Endometrial microvascular endothelial cells (primary cell): ENCODE measurements around the gene FAM221B. TPM values are rescaled to one million over a fixed set of nuclear protein-coding genes. Genes with fewer than 3 reads are reported as not detected.

Experiments used
- in situ Hi-C: cut with HindIII; loops from 2 replicates; pipeline ENCODE4 v1.10.0; 2017; ENCODE audit warnings: low sequenced_read_pairs, low pct_unique_long_range_greater_than_20kb; ENCODE audit errors: inconsistent ontology term
- total RNA-seq: library from RNA; depleted of rRNA; stranded (reverse); fragments of >200 nt; gene quantifications from one replicate; pipeline ENCODE4 v1.2.3, GENCODE V29; 2015; ENCODE audit errors: inconsistent ontology term

Gene FAM221B
- total RNA-seq, 1 donor from 2014 or later = not detected

- in situ Hi-C loops = loop anchor here (10.0 kb wide), 1 partner anchor 85 kb away; the partner anchor contains the start of genes GBA2 and RGP1
These were observed 1.2 kb upstream of the FAM221B start for GRCh38 chr9:35829764-35830096.

- in situ Hi-C loops = loop anchor here (10.0 kb wide), 1 partner anchor 84 kb away; the partner anchor contains the start of genes GBA2 and RGP1
These were observed 692 bp upstream of the FAM221B start, which contains the start of gene TMEM8B for GRCh38 chr9:35829084-35829763. TSS of gene TMEM8B (plus strand) at chr9:35829228. CDS start at chr9:35829448, 220 bp downstream.

GRCh38 chr9:35827486-35827885, 1.0 kb downstream of the FAM221B start:
- in situ Hi-C loops = loop anchor here (10.0 kb wide), 1 partner anchor 83 kb away; the partner anchor contains the start of genes GBA2 and RGP1

- in situ Hi-C loops = loop anchor here (10.0 kb wide), 1 partner anchor 81 kb away; the partner anchor contains the start of genes GBA2 and RGP1
These were observed 2.3 kb downstream of the FAM221B start for GRCh38 chr9:35826071-35826701.

- in situ Hi-C loops = loop anchor here (10.0 kb wide), 1 partner anchor 78 kb away; the partner anchor contains the start of genes GBA2 and RGP1
These were observed 5.6 kb downstream of the FAM221B start for GRCh38 chr9:35822926-35823325.

GRCh38 chr9:35820076-35820475, 8.5 kb downstream of the FAM221B start:
- in situ Hi-C loops = loop anchor here (10.0 kb wide), 1 partner anchor 75 kb away; the partner anchor contains the start of genes GBA2 and RGP1

GRCh38 chr9:35818341-35818740, 10.2 kb downstream of the FAM221B start:
- in situ Hi-C loops = loop anchor here (10.0 kb wide), 1 partner anchor 46 kb away; no protein-coding TSS in a partner anchor

GRCh38 chr9:35816708-35817107, 11.8 kb downstream of the FAM221B start:
- in situ Hi-C loops = loop anchor here (10.0 kb wide), 1 partner anchor 48 kb away; no protein-coding TSS in a partner anchor

- in situ Hi-C loops = loop anchor here (10.0 kb wide), 1 partner anchor 50 kb away; no protein-coding TSS in a partner anchor
These were observed 13.5 kb downstream of the FAM221B start, which contains the start of gene HINT2 for GRCh38 chr9:35814841-35815543. TSS of gene HINT2 (minus strand) at chr9:35815042. CDS start at chr9:35814979, 63 bp downstream.

GRCh38 chr9:35814106-35814840, 14.3 kb downstream of the FAM221B start:
- in situ Hi-C loops = loop anchor here (10.0 kb wide), 1 partner anchor 51 kb away; no protein-coding TSS in a partner anchor

- in situ Hi-C loops = loop anchor here (10.0 kb wide), 1 partner anchor 51 kb away; no protein-coding TSS in a partner anchor
These were observed 15.0 kb downstream of the FAM221B start for GRCh38 chr9:35813434-35814105.

- in situ Hi-C loops = loop anchor here (10.0 kb wide), 1 partner anchor 53 kb away; no protein-coding TSS in a partner anchor
These were observed 16.4 kb downstream of the FAM221B start, which contains the start of gene SPAG8 for GRCh38 chr9:35812025-35812602. TSS of gene SPAG8 (minus strand) at chr9:35812262. CDS start at chr9:35812147, 115 bp downstream.

- in situ Hi-C loops = loop anchor here (10.0 kb wide), 1 partner anchor 53 kb away; no protein-coding TSS in a partner anchor
These were observed 17.0 kb downstream of the FAM221B start for GRCh38 chr9:35811381-35812024.

- in situ Hi-C loops = loop anchor here (10.0 kb wide), 1 partner anchor 55 kb away; no protein-coding TSS in a partner anchor
These were observed 18.4 kb downstream of the FAM221B start for GRCh38 chr9:35810122-35810521.

GRCh38 chr9:35808433-35808832, 20.1 kb downstream of the FAM221B start:
- in situ Hi-C loops = no loop called here

- in situ Hi-C loops = no loop called here
These were observed 22.4 kb downstream of the FAM221B start for GRCh38 chr9:35806101-35806500.
